HG02610 (cell line): ENCODE results near the gene SYNC.
A peak's percentile ranks its signal among the peaks of the same experiment; 100 is the strongest.
"Not testable (repeated sequence)": the region's sequence is repeated elsewhere in the genome, so short reads cannot be mapped to it uniquely, and the experiment has no call there.

ENCODE experiments used
- ATAC-seq: cut with Tn5 transposase; IDR thresholded peaks from one replicate; pipeline ENCODE4 v1.9.1; 2021; ENCODE audit warnings: mild to moderate bottlenecking, moderate library complexity; ENCODE audit not compliant: unreplicated experiment

The SYNC gene

DNA sequence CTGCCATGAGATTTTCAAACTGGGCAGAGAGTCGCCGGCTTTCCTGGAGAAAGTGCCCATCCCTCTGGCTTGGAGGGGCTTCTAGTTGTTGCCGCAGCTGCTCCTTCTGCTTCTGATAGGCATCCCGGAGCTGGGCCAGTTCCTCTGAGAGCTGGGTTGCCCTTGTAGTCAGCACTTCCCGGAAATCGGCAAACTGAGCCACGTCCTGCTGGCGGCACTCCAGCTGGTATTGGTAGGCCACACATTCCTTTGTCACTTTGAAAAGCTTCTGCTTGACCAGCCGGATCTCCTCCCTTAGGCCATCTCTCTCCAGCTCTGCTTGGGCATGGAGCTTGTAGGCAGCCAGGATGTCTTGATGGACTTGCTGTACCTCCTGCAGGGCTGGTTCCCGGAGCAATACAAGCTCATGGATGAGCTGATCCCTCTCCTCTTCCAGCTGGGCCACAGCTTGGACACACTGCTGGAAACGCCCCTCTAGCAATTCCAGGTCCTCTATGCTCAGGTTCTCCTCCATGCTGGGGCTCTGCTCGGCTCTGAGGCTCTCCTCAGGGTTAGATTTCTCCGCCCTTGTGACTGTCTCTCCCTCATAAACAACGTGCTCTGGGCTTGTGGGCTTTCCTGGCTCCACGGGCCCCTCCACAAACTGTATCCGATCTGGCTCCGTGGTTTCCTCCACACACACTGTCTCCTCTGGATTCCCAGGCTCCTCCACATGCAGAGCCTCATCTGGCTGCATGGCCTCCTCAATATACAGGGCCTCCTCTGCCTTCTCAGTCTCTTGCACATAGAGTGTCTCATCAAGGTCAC lies 7.3 kb downstream of the SYNC start:
- no peak for ATAC-seq

DNA sequence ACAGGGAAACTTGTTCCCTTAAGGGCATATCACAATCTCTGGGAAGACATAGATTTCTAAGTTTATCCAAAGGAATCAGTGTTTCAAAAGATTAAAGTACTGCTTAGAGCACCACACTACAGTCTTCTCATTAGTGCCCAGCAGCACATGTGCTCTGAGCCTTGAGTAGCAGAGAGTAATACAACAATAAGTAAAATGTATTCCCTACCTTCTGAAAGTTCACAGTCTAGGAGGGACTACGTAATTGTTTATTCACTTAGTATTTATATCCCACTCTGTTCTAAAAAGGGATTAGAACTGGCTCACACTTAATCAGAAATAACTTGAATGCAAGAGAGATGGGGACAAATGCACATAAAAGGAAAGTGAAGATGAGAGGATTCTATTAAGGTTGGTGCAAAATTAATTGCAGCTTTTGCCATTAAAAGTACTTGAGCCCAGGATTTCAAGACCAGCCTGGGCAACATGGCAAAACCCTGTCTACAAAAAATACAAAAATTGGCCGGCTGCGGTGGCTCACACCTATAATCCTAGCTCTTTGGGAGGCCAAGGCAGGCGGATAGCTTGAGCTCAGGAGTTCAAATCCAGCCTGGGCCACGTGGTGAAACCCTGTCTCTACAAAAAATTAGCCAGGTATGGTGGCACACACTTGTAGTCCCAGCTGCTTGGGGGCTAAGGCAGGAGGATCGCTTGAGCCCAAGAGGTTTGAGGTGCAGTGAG lies 9.0 kb downstream of the SYNC start:
- ATAC-seq, result no peak

DNA sequence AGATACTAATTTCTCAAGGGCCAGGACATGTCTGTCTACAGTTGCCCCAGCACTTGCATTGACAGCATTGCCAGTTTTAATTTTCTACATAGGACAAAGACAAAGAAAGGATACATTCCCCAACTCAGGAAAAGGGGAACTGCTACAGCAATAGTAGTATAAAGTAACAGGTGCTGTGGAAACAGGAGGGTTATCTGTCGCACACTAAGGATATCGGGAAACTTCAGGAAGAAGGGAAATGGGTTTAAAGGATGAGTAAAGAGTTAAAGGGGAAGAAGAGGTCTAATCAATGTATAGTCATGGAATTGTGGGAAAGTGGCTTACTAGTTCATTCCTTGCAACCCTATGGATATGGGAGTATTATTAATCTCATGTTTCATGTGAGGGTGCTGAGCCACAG lies 16.2 kb downstream of the SYNC start:
- no peak for ATAC-seq

DNA sequence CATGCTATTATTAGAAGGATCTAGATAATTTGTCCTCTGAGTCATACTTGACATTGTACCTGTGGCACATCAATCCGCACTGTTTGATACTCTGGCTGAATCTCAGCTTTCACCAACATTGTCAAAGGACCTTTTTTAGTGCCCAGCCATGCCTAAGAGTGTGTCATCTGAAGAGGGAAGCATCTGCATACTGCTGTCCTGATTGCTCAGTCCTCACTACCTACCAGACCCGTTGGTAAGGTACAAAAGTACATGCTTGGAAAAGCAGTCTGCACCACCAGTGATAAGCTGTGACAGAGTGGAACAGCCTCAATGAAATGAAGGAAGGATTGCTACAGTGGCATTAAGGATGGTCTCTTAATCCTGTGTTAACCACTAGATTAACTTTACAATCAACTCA lies 17.1 kb downstream of the SYNC start:
- ATAC-seq, result no peak

DNA sequence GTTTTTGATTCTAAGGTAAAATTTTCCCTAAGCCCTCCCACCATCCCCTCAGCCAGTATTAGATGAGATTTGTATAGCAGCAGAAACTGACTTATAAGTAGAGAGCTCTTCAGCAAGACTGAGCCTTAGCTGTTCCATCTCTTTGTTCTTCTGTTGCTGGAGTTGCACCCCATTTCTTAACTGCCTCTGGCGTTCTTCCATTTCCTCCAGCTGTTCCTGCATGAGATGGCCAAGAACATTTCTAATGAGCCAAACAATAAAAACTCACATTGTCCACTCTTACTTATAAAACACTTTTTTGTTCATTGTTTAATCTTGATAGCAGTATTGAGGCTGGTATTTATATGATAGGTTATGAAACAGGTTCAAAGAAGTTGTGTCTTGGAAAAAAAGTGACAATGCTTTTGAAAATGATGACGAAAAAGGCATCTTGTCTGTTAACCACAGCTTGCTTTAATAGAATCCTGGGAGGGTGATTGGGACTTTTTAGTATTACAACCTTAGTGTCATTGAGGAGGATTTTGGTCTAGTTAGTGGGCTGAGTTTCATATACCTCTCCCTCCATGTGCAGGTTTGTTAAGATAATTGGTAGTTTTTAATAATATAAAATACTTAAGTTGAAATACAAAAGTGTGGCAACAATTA lies 18.3 kb downstream of the SYNC start:
- no peak for ATAC-seq

DNA sequence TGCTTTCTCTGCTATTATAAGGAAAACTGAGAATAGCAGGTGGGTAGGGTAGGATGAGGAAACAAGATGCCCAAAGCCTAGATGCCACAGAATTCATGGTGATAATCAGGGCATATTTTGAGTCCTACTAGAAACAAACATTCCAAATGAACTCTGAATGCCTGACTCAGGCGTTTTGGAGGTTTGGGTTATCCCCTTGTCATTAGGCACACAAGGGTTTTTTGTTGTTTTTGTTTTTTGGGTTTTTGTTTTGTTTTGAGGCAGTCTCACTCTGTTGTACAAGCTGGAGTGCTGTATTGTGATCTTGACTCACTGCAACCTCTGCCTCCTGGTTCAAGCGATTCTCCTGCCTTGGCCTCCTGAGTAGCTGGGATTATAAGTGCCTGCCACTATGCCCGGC lies 19.2 kb downstream of the SYNC start:
- no peak for ATAC-seq

DNA sequence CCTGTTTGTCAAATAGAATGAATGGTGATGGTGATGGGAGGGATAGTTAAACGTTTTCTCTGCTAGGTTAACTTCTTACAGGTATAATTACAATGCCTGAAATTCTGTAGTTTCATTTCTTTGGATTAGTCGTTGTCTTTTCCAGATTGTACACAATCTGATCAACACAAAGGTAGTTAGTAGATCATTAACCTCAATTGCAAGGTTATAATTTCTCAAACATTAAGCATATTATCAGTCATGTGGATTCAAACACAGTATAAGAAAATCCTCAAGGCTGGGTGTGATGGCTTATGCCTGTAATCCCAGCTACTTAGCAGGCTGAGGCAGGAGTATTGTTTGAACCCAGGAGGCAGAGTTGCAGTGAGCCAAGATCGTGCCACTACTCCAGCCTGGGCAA lies 20.6 kb downstream of the SYNC start:
- ATAC-seq, result no peak

DNA sequence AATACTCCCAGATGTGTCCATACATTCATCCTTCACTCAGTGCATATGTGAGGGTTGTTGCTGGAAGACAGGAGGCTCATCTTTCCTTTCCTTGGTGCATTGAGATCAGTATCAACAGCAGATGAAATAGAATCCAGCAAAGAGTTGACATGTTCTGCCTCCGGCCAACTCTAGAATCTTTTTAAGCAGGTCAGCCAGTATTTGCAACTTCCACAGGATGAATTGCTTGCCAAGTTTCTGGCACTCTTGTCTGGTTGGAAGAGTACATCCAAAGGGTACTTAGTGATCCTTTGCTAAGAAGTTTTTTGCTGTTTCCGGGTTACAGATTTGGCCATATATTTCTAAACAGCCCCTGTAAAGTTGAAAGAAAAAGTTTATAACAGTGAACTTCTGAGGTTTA lies 21.1 kb downstream of the SYNC start:
- no peak for ATAC-seq

DNA sequence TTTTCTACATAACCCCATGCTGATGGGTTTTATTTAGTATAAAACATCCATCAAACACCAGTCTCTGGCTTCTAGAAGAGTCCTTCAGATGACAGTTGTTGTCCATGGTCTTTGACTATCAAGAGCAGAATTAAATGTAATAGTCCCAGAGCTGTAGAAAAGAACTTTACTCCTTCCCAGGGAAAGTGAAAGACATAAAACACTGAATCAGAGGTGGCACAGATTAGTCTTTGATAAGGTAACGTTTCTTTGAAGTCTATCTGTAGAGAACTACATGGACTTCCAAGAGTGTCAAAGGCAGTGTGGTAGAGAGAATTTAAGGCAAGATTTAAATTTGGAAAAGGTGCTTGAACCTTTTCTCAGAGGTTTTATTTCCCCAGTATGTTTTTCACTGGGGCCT lies 21.9 kb downstream of the SYNC start:
- no peak for ATAC-seq

DNA sequence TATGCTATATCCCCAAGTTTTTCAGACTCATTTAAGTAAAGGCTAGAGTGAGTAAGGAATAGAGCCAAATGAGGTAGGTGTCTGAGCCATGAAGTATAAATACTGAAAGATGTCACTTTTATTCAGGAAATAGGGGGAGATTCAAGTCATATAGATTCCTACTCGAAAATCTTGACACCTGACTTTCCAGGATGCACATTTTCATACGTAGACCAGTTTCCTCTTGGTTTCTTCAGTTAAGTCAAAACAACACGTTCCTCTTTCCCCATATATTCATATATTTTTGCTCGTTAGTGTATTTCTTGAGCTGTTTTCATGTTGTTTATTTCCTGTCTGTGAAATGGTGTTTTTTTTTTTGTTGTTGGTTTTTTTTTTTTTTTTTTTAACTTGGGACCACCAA lies 22.6 kb downstream of the SYNC start:
- ATAC-seq, result not testable (repeated sequence)

DNA sequence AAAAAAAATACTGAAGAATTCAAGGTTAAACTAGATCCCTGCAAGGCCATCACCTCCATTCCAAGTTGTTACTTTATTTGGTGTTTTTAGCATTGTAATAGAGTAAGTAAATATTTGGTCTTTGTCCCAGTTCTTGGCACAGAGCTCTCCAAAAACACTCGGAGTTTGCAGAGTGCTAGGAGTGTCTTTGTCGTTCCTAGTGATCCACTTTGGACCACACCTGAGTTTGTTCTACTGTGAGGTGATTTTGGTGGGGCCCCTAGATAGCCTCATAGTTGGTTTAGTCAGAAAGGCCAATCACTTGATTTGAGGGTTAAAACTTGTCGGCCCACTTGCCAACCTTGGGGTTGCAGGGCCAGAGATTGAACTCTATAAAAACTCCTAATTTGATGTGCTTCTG lies 25.6 kb downstream of the SYNC start:
- no peak for ATAC-seq

DNA sequence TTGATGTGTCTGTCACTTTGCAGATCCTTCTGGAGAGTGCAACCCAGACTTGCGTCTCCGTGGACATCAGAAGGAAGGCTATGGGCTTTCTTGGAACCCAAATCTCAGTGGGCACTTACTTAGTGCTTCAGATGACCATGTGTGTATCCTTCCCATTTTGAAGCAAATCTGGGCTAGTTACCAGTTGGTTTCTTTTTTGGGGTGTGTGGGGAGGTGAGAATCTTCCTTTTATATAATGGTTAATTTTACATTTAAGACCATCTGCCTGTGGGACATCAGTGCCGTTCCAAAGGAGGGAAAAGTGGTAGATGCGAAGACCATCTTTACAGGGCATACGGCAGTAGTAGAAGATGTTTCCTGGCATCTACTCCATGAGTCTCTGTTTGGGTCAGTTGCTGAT lies 33.9 kb downstream of the SYNC start:
- ATAC-seq, result not testable (repeated sequence)

DNA sequence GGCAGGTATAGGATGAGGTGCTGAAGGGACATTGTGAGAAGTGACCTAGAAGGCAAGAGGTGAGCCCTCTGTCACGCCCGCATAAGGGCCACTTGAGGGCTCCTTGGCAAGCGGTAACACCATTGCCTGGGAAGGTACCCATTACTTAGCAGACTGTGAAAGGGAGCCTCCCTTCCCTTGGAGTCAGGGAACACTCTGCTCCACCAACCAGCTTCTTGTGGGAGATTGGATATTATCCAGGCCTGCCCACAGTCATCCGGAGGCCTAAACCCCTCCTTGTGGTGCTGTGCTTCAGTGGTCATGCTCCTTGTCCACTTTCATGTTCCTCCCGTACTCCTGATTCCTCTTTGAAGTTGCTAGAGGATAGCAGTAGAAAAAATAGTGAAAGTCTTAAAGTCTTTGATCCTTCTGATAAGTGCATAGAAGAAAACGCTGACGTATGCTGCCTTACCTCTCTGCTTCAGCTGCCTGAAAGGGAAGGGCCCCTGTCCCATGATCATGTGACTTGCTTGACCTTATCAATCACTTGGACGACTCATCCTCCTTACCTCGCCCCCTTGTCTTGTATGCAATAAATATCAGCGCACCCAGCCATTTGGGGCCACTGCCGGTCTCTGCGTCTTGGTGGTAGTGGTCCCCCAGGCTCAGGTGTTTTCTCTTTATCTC lies 35.5 kb downstream of the SYNC start:
- no peak for ATAC-seq

DNA sequence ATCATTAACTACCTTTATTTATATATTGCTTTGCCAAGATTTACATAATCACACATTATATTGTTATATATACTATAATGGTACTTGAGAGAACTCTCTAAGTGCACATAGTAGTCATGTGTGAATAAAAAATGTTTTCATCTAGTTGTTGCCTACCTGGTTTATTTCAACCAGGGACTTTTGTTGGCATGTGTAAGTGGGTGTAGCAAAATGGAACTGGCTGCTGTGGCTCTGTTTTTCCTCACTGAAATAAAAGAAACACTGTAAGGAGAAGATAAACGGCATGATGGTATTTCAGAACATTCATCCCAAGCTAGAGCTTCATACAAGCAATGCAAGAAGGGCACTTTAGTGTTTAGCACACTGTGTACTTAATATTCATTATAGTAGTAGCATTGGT lies 36.7 kb downstream of the SYNC start:
- ATAC-seq, result no peak

DNA sequence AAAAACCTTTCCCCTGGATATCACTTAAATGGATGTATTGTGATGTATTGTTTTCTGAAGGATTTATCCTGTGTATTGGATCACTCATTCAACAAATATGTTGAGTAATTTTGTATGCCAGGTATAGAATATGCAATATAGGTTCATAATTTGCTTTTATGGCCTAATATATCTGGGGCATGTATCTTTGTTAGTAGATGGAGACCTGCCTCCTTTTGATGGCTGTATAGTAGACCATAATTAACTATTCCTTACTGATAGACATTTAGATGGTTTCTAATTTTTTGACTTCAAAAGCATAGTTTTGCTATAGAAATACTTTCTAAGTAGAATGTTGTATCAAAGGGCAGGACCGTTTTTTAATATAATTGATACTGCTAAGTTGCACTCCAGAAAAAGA lies 43.0 kb downstream of the SYNC start:
- no peak for ATAC-seq

DNA sequence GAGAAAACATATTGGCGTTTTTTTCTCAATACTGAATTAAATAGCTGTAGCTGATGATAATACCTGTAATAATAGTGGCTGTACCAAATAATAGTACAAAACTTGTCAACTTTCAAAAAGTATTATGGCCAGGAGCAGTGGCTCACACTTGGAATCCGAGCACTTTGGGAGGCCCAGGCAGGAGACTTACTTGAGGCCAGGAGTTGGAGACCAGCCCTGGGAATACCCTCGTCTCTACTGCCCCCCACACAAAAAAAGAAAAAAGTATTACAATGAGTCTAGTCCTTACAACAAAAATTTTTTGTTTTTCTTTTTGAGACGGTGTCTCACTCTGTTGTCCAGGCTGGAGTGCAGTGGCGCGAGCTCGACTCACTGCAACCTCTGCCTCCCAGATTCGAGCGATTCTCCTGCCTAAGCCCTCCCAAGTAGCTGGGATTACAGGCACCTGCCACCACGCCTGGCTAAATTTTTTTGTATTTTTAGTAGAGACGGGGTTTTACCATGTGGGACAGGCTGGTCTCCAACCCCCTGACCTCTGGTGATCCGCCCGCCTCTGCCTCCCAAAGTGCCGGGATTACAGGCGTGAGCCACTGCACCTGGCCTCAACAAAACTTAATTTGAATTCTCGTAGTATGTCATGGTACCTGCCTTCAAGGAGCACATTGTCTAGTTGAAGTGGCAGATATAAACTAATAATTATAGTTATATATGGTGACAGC lies 50.2 kb downstream of the SYNC start:
- ATAC-seq, result no peak

DNA sequence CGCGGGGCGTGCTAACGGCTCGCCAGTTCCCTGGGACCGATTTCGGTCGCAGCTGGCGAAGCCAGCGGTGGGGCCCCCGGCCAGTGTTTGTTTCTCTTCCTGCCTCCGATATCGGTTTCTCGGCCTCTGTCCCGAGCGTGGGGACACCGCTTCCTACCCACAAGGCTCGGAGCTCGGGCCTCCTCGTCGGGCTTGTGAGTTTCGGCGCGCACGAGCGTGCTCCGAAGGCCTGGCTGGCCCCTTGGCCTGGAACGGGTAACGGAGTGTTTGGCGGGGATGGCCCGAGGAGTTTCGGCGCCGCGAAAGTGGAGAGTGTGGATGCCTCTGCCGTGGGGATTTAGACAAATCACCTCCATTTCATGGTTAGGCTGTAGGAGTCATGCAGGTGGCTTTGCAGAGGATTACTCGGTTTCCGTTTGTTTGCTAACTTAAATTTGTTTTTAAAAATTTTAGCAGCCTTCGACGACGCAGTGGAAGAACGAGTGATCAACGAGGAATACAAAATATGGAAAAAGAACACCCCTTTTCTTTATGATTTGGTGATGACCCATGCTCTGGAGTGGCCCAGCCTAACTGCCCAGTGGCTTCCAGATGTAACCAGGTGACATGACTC lies 51.0 kb downstream of the SYNC start:
- ATAC-seq, result peak; percentile 13

DNA sequence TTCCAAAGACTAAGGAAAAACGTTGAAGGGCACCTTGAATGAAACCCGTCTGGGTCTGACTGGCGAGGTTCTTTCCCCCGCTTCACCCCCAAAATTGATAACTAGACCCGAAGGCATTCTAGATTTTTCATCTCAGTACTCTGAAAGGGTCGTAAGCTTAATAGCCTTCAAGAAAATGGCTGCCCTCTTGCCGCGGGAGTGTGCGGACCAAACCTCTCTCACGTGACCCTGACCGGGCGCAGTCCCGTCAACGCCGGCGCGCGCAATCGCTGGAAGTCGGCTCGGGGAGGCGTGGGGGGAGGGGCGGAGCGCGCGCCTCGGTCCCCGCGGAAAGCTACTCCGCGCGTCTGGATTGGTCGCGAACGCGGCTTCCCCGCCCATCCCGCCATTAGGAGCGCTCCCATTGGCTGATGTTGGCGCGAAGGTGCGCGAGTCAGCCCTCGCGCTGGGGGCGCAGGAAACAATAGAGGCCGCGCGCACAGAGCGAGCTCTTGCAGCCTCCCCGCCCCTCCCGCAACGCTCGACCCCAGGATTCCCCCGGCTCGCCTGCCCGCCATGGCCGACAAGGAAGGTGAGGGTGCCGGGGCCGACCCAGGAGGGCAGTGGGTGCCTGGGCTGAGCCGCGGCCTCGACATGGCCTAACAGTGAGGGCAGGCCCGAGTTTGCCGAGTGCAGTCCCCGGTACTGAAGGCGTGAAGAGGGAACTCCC lies 51.7 kb downstream of the SYNC start, which contains the start of gene RBBP4:
Gene RBBP4 (plus strand): TSS at position 457 of the 709 bp plus-strand sequence. CDS start 99 bp downstream, at position 556.
- ATAC-seq, result peak; percentile 83

DNA sequence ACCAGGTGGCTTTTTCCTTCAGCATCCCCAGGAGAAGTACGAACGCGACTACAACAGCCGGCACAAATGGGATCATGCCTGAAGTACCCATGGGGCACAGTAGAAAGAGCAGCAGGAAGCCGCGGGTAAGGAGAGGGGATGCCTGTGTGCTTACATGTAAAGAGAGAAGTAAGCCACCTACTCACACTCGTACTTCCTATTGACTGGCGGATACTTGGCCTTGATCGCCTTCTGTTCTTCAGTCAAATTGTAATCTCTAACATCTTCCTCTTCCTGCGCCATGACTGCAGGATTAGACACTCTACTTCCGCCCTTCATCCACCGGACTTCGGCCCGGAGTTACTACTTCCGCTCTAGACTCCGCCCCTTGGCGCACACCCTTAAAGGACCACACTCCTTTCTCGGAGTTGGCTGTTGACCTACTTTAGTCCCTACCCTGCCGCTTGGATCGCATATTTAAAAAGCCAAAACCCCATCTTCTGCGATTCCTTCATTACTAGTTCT lies 52.3 kb downstream of the SYNC start, which contains the start of gene ZBTB8OS:
Gene ZBTB8OS (minus strand): TSS at position 303 of the 504 bp plus-strand sequence. CDS start 21 bp downstream, at position 282.
- ATAC-seq, result peak; percentile 64
